ENCODE results near the gene LPP.

Gene LPP

DNA sequence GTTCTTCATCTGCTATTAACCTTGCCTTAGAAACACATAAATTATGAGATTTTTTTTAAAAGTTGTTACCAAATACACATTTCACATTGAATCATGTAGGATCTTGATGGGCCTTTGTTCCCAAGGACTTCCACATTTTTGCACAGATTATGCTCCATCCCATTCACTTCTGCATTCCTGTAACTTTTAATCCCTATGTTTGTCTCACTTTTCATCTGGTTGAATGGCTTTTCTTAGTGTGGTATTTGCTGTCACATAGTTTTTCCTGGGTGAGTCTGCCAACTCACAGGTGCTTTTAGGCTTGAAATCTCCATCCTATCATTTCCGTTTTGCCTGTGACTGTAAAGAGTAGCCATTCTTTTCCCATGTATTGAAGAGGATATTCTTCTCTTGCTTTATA, 720.6 kb downstream of the LPP start:
- DNase-seq = no peak

DNA sequence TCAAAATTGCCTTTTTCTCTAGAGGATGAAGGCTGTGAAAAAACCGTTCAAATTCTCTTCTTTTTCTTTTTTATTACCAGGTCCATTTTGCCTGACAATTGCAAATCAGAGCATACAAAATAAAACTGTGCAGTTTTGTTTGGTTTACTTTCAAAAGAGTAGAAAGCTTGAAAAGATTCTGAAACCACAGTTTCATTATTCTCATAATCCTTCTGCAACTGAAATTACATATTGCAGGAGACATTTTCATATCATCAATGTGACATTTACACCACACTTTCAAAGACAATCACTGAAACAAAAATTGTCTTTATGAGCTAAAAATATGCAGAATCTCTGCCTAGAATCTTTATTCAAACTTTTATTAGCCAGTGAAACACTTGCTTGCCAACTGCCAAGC, 721.5 kb downstream of the LPP start:
- DNase-seq = no peak

DNA sequence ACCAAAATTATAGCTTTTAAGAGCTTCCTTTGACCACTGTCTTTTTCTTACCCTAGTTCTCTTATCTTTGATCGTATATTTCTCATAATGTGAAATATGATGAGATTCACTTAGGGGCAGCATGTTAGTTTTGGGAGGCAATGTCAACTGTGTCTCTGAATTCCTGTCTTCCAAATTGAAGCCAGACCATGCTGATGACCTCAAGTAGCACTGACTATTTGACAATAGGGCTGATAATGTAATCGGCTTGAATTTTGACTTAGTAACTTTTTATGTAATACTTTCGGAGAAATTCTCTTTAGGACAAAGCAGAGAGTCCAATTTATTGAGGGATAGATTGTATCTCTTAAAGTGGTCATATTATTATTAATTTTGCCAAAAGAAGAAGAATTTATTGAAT, 722.4 kb downstream of the LPP start:
- DNase-seq = no peak

DNA sequence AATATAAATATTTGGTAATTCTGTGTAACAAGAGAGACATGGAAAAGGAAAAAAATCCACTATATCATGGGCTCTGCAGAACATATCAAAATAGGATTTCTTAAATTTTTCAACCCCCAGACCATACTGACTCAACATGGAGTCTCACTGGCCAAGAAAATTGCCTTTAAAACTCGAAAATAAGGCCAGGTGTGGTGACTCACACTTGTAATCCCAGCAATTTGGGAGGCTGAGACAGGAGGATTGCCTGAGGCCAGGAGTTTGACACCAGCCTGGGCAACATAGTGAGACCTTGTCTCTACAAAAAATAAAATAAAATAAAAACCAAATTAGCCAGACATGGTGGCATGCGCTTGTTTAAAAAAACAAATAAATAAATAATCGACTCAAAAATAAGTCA, 723.4 kb downstream of the LPP start:
- DNase-seq = no peak

DNA sequence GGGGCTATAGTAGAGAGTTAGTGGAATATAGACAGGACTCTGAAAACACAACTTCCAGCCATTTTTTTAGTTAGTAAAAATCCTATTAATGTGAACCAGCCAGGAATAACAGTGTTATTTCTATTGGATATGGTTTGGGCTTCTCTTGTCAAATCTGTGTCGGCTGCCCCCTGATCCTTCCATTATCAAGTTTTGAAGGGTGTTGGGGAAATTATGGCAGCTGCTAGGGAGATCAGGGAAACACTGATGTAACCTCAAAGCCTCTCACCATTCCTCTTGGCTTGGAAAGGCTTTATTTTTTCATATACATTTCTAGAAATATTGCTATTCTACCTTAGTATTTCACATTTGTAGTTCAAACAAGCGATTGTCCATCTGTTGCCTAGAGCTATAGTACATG, 724.1 kb downstream of the LPP start:
- DNase-seq = no peak

DNA sequence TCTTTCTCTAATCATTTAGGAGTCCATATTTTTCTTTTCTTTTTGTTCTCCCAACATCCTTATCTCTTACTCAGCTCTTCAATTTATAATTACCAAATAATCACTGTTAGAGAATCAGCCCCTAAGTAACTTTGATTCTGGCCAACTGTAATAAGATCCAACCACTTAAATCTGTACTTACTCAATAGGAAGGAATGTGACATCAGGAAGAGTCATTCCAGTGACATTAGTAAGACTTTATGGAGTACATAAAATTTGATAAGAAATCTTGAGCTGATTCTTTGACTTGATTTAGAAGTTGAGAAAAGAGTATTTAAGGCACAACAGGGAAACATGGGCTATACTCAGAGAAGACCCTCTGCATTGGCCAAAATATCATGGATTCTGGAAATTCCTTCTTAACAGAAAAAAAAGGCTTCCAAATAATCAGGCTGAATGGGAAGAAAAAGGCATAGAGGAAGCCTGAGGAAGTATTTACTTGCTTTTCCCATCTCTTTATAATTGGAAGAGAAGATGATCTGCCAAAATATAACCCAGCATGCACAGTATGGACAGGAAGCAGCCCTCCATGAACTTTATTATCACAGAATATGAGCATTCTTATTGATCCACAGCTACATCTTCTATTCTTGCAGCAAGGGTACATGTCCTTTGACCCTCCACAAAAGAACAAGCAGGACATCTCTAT, 728.1 kb downstream of the LPP start:
- no peak for DNase-seq

DNA sequence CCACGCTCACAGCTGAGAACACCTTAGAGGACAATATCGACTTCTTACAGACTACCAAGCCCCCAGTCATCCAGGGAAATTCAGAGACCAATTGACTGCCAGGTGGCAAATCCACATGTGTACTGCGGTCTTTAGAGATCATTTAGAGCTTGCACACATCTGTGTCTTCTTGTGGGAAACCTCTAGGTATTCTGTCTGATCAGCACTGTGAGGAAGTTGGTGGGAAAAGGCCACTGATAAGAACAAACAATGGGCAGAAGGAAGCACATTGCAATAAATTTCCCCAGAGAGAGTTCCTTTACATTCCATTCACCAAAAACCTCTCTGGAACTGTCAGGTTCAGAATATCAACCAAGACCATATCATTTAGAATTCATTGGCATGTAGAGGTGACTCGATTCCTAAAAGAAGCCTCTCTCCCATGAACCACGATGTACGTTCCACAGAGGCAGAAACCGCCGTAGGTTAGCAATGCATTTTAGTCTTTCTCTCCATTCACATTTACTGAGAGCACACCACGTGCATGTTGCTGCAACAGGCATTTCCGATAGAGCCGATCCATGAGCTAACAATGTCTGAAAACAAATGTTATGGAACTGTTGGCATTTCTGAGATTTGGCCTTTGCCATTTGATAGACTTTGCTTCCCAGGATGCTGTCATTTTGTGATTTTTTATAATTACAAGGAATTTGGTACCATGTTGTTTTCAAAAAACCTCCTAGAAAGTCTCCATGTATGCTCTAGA, 730.5 kb downstream of the LPP start:
- no peak for DNase-seq

DNA sequence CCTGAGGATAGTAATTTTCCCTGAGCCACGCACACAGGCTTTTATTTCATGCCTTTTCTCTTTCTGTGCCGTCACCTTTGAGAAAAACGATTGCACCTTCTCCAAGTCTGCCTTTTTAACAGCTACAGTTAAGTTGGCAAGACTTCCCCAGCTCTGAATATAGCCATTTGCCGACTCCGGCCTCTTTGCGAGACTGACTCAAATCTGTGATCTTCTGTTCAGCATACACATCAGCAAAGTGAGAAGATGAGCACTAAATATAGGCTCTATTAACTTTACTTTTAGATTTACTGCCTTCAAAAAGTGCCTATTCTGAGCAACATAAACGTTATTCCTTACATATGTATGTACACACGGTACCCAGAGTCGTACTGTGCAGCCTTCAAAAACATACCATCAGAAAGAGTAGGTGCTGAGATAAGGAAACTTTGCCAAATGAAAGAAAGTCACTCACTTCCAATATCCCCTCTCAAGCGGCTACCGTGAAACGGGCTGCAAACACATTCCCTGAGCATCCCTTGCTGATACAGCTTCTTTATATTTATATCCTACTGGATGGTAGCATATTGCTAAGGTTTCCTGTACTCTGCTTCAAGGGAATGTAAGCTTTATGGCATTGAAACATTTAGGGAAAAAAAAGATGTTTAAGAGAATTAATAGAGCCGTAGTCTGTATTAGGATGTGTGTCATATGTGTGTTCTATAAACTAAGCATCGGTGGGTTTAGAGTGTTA, 734.5 kb downstream of the LPP start:
- no peak for DNase-seq

DNA sequence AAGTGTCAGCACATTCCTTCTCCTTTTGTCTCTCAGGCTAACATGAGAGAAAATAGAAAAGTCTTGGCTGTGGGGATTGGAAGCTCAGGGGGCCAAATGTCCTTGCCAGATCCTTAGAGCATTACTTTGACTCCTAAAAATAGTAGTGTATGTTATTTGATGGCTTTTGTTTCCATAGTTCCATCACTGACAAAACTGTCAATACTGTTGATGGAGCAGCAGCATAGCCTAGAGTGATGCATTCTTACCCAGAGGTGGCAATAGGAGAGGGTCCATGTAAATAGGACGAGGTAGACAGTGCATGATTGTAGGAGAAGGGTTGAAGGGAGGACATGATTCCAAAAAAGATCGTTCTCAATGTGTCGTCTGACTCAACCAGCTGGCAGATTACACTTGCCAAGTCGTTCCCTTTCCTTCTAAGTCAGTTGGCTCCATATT, 735.1 kb downstream of the LPP start:
- DNase-seq = no peak

DNA sequence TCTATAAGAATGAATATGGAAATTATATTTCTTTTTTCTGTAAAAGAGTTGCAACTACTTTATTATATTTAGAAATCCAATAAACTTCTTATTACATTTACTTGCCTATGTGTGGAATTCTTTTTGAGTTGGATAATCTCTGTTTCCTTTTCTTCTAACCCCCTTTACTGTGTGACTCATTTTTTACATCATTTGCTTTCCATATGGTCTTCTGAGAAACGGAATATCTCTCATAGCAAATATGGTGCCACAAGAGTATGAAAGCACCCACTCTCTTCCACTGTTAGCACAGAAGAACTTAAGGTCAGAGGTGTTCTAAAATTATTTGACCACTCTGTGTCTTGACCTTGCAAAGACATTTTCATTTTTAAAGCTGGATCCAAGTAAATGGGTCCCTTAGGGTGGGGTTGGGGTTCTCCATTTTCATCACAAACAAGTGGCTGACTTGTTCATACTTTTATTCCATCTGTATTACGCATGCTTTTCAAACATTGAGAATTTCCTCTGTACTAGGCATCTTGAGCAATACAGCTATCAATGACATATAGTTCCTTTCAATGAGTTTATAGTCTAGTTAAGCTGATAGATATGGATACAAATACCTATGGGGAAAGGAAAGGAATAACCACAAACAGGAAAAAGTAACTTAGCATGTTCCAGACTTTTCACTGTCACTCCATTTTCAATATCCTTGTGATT, 736.8 kb downstream of the LPP start:
- no peak for DNase-seq

DNA sequence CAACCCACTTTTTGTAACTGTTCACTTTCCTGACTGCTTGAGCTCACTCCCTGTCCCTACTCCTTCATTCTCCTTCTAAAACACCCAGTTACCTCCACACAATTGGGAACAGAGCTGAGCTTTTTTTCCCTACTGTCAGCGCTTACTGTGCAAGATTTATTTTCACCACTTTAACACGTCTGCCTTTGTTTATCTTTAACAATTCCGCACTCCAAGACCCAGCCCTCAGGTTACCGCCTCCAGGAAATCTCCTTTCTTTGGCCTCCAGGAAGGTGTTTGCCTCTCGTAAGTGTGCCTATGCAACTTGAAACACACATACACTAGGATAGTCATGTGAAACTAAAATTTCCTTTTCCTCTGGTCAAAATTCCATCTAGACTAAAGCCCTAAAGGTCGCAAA, 745.9 kb downstream of the LPP start:
- no peak for DNase-seq

DNA sequence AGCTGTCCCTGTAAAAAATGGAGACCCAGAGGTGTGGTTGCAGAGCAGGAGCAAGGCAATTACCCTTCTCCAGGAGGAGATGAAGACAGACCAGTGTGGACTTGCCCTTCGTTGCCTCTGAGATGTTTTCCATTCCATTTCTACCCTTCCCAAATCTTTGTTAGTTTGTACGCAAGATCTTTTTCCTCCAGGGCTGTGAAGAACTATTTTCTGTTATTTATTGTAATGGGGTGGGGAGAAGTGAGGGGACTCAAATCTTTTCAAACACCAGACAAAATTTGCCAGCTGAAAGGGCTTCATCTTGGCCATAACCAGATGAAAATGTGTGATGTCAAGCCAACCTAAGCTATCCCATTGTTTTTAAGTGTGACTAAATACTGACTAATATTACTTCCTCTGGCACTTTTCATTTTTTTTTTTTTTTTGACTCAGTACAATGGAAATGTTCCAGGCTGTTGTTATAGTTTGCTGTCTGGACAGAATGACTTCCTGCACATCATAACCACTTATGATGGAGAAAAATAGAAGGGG, 746.5 kb downstream of the LPP start:
- DNase-seq = no peak

DNA sequence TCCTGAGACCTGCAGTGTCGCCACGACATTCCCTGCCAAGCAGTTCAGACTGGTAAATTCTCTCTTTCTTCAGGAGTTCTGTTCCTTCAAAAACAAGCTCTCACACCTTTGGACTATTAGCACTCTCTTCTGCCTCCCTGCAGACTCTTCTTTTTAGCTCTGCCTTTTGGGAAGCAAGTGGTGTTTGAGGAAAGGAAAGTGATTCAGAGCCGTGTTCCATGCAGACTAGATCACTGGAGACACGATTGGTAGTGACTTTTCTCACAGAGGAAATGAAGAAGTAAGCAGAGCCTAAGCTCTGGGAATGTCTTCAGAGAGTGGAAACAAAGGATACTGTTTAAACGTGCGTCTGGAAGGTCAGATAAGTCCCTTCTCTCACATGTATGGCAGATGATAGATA, 747.2 kb downstream of the LPP start:
- no peak for DNase-seq

DNA sequence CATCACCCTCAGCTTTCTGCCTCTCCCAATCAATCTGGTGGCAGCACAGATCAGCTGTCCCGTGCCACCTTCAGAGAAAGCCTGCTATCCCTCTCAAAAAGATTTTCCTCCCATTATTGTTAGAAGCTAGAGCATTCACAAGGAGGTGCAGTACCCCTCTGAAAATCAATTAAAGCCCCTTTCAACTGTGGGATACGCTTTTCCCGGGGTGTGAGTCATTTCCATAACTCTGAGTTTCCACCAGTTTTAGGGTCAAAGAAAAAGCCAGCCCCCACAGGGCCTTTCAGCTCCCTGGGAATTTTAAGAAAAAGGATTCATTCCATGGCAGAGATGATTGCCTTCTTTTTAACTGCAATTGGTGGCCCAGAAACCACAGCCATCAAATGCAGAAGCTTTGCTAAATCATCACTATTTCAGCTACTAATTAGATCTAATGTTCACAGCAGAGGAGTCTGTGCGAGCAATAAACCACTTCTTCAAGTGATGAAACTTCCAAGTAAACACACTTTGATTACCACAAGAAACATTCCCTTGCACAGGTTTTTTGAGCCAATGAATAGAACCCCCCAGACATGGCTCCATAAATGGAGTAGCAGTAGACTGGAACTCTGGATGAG, 747.8 kb downstream of the LPP start:
- DNase-seq = no peak

DNA sequence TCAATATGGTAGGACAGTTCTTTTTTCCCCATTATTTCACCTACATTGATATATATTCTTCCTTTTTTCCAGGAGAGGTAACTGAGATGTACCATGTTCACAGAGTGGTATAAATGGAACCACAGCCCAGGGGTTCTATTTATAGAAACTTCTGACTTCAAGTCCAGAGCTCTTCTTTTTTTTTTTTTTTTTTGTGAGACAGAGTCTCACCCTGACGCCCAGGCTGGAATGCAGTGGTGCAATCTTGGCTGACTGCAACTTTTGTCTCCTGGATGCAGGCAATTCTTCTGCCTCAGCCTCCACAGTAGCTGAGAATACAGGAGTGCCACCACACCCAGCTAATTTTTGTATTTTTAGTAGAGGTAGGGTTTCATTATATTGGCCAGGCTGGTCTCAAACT, 750.7 kb downstream of the LPP start:
- DNase-seq = no peak

DNA sequence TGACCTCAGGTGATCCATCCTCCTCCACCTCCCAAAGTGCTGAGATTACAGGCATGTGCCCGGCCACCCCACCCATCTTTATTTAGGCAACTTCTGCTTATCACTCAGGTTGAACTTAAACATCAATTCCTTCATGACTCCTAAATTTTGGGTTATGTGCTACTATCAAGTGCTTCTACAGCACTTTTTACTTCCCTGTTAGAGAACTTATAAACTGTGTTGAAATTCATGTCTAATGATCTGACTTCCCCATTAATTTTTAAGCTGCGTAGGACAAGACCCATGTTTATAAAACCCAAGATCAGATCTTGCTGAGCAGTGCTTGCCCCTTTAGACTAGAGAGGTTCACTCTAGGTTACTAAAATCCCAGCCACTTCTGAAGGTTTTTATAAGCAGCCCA, 751.6 kb downstream of the LPP start:
- DNase-seq = no peak

DNA sequence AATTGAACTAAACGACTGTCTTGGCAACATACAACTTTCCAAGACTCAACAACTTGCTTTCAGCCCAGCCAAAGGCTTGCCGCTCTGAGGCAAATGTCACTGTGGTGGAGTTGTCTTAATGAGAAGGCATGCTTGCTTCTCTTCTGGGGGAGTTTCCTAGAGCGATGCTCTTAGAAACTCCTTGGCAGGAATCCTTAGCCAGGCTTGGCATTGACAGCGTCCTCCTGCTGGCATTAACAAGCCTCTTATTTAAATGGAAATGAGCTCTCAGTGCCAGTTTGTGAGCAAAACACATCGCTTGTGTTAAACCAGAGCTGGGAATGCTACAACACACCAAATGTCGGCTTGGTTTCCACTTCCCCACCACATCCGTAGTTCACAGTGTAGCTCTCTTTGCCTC, 752.3 kb downstream of the LPP start:
- no peak for DNase-seq

DNA sequence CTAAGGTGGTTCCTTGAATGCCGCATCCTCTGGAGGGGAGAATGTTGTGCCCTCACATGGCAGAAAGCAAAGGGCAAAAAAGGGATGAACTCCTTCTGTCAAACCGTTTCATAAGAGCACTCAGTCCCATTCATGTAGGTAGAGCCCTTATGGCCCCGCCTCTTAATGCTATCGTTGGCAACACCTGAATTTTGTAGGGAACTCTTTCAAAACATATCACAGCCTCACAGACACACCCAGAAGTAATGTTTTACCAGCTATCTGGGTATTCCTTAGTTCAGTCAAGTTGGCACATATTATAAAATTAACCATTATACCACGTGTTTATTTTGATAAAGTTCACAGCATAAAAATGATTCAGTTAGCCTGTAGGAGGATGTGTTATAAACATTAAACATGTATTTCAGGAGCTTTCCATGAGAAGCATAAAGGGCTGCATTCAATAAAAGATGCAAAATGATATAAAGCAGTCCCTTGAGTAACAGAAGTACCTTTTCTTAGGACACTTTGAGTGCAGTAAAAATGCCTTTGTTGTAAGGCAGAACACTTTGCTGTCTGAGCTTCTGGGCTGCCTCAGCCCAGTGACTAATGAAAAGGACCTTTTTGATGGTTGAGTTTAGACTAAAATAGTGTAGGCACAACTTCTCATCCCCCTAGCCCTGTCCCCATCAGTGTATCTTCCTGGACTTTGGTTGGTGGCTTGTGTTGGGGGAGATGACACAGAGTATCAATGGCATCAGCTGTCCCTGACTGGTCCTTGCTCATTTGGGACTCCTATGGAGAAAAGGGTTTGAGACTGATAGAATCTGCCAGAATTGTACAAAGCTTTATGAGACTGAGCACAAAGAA, 754.3 kb downstream of the LPP start:
- no peak for DNase-seq

DNA sequence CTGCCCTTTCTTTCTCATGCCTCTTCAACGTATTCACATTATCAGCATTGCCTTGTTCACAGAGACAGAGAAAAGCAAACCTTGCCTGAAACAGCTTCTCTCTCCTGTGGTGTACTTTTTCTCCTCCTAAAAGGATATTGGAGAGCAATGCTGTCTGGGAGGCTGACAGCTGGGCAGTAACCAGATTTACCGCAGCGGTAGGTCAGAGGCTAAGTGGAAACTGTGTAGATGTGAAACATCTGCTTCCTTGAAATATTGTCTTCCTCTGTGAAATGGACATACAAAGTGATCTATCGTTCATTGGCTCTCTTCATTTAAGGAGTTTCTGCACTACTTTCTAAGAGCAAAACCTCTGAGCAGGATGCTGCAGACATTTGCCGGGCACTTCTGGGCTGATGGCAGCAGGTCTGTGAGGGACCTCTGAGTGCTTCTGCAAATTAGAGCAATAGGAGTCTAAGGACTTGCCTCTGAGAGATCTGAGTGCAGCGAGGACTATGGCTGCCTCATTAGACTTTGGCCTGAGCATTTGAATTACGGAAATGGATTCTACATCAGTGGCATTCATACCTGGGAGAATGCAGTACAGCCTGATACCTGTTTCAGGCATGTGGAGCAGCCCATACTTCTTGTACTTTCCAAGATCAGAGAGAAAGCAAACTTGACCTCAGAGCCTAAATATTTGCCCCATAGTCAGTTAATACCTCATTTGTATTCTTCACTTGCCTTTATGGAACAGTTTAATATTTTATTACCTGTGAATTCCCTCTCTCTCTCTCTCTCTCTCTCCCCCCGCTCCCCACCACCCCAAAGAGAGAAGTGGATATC, 757.3 kb downstream of the LPP start:
- no peak for DNase-seq

DNA sequence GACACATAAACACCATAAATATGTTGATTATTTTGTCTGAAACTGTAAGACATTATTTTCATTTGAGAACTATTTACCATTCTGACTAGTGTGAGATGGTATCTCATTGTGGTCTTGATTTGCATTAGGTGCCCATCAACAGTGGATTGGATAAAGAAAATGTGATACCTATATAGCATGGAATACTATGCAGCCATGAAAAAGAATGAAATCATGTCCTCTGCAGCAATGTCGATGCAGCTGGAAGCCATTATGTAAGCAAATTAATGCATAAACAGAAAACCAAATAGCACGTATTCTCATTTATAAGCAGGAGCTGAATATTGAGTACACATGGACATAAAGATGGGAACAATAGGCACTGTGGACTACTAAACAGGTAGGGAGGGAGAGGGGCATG, 759.1 kb downstream of the LPP start:
- no peak for DNase-seq

DNA sequence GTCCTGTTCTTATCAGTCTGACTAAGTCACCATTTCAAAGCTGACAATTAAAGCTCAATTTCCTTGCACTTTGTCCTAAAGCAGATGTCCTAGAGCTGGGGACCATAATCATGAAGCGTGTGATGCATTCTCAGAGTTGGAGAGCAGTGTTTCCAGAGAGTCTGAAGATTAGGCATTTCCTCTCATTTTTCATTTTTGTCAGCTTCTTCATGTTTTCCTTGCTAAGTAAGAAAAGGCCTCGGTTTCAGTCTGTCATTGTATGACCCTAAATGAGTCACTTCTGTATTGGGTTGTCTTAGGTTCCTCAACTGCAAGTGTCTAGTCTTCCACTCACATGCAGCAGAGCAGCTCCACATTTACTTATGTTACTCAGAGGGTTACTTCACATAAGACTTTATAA, 760.6 kb downstream of the LPP start:
- no peak for DNase-seq

Data from stimulated activated CD4-positive, alpha-beta T cell treated with anti-CD3 and anti-CD28 coated beads, Interleukin-2, amount 100 ng/mL, for 48 hours (primary cell).